LHCN-M2 (cell line): ENCODE measurements around the gene DLG1. TPM values are rescaled to one million over a fixed set of nuclear protein-coding genes. Genes with fewer than 3 reads are reported as not detected.

Experiments
- DNase-seq: peaks from one replicate; pipeline ENCODE4 v3.0.0-alpha.2; 2012; ENCODE audit warnings: low read depth
- total RNA-seq: library from RNA; depleted of rRNA; stranded (reverse); fragments of >200 nt; gene quantifications from 2 replicates; pipeline ENCODE4 v1.2.3, GENCODE V29; 2014

Gene DLG1
- total RNA-seq, 1 experiment from 2014 or later = 107 TPM

- DNase-seq = peak; percentile 100
Observed at GRCh38 chr3:197031315-197032285, 266.8 kb downstream of the DLG1 start.

- DNase-seq = no peak
Observed at GRCh38 chr3:197030379-197031314, 267.8 kb downstream of the DLG1 start.

GRCh38 chr3:197029511-197030167 lies 268.8 kb downstream of the DLG1 start, which contains the start of gene MELTF:
MELTF (minus strand) TSS chr3:197029817; CDS start chr3:197029702, 115 bp downstream.
- DNase-seq = peak; percentile 73

- DNase-seq = no peak
Observed at GRCh38 chr3:197028728-197029510, 269.5 kb downstream of the DLG1 start.

GRCh38 chr3:197027896-197028727 lies 270.3 kb downstream of the DLG1 start:
- DNase-seq = no peak

- DNase-seq = no peak
Observed at GRCh38 chr3:197027151-197027895, 271.1 kb downstream of the DLG1 start.

GRCh38 chr3:197026481-197026866 lies 271.9 kb downstream of the DLG1 start:
- DNase-seq = no peak

- DNase-seq = no peak
Observed at GRCh38 chr3:197025736-197026480, 272.5 kb downstream of the DLG1 start.

GRCh38 chr3:197024881-197025735 lies 273.3 kb downstream of the DLG1 start:
- no peak for DNase-seq

- no peak for DNase-seq
Observed at GRCh38 chr3:197023998-197024651, 274.3 kb downstream of the DLG1 start.

GRCh38 chr3:197023241-197023997 lies 275.0 kb downstream of the DLG1 start:
- DNase-seq = no peak

GRCh38 chr3:197022405-197023231 lies 275.8 kb downstream of the DLG1 start:
- DNase-seq = no peak

- no peak for DNase-seq
Observed at GRCh38 chr3:197021729-197022404, 276.5 kb downstream of the DLG1 start.

- DNase-seq = no peak
Observed at GRCh38 chr3:197021231-197021630, 277.2 kb downstream of the DLG1 start.

- no peak for DNase-seq
Observed at GRCh38 chr3:197019535-197019934, 278.9 kb downstream of the DLG1 start.
